Stimulated activated CD8-positive, alpha-beta memory T cell treated with anti-CD3 and anti-CD28 coated beads, Interleukin-4, amount 100 ng/mL, for 48 hours (primary cell): ENCODE results near the gene ZNF836.

ENCODE experiments used
- DNase-seq: peaks from one replicate; pipeline ENCODE4 v3.0.0-alpha.2; 2020

Gene ZNF836

DNA sequence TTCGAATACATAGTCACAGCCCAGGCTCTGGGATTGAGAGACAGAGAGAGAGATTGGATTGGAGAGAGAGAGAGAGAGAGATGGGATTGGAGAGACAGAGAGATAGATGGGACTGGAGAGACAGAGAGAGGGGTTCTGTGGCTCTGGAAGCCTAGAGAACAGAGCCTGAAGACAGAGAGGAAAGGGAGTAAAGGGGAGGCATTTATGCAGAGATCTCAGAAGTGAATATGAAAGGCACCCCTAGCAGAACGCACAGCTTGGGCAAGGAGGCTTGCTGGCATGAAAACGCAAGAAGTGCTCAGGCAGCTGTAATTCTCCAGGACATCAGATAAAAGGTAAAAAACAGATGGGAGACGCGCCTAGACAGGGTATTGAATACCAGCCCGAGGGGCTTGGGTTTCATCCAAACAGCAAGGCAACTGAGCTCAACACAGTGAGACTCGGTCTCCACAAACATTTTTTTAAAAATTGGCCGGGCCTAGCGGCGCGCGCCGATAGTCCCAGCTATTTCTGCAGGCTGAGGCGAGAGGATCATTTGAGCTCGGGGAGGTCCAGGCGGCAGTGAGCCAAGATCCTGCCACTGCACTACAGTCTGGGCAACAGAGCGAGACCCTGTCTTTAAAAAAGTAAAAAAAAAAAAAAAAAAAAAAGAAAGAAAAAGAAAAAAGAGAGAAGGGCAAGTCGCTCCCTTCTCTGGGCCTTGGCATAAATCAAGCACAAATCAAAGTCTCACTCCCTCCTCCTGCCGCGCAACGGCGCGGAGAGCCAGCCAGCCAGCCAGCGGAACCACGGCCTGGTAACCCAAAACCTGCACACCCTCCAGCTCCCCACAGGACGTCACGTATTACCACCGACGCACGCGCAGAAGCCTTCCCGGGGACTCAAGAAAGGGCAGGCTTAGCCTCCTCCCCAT lies 17.7 kb upstream of the ZNF836 start:
- peak; percentile 96 for DNase-seq

DNA sequence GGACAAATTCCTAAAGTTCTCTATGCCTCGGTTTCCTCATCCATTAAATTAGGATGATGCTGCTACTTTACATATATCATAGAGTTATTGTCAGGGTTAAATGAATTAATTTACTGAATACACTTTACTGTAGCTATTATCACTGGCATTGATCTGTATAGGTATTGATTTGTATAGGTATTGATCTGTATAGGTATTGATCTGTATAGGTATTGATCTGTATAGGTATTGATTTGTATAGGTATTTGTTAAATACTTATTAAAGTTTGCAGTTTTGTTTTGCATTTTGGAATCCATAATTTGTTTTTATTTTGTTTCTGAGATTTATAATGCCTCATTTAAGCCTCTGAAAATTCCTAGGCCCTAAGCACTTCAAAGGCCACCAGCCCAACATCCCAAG lies 16.0 kb upstream of the ZNF836 start:
- no peak for DNase-seq

DNA sequence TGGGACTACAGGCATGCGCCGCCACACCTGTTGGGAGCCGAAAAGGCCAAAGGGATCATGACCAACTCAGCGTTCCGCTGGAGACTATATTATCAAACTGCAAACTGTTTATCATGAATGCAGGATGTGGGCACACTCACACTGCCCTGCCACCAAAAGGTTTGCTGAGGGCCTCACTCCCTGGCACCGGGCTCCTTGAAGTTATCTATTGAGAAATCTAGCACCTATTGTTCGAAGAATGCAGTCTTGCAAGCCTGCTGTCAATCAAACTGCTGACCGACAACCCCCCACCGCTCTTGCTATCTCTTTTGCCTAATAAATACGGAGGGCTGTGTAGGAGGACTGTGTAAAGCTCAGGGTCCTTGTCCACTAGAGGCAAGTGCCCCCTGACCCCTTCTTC lies 5.2 kb upstream of the ZNF836 start:
- no peak for DNase-seq

DNA sequence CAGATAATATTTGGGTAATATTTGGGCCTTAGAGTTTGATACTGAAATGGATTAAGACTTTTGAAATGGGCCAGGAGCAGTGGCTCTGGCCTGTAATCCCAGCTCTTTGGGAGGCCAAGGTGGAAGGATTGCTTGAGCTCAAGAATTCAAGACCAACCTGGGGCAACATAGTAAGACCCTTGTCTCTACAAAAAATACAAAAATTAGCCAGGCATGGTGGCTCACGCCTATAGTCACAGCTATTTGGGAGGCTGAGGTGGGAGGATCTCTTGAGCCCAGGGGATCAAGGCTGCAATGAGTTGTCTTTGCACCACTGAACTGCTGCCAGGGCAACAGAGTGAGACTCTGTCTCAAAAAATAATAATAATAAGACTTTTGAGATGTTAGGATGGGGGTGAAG lies 926 bp upstream of the ZNF836 start:
- DNase-seq: no peak

DNA sequence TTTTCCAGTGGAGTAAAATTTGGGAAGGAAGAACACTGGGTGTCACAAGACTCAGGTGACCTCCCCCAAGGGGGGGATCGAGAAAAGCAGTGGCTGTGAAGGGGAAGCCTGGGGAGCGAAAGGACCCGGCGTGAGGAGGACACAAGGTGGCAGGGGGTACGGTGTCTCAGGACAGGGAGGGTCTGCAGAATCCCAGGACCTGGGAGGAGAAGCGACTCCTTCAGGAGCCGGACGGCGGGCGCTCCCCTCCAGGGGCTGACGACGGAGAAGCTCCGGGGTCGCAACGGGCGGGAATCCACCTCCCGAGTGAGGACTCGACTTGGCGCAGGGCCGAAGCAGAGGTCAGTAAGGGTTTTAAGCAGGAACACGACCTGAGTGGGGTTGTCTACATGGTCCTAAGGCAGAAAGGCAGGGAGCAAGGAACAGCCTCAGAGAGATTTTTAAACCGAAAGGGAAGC lies 529 bp downstream of the ZNF836 start:
- DNase-seq: peak; percentile 40

DNA sequence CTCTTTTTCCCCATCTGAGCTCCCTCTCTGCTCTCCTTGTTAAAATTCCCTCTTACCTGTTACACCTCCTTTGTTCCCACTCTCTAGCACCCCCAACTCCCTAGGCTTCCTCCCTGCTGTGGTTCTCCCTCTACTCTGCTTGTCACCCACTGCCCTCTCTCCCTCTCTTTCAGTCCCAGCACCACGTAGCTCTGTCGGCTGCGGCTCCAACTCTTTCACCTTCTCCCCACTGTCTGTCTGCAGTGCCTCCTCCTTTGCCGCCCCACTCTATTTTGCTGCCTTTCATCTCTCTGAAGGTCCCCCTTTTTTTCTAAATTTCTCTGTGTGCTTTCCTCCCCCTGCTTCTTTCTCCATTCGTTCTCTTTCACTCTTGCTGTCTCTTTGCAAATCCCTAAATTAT lies 1.1 kb downstream of the ZNF836 start:
- no peak for DNase-seq

DNA sequence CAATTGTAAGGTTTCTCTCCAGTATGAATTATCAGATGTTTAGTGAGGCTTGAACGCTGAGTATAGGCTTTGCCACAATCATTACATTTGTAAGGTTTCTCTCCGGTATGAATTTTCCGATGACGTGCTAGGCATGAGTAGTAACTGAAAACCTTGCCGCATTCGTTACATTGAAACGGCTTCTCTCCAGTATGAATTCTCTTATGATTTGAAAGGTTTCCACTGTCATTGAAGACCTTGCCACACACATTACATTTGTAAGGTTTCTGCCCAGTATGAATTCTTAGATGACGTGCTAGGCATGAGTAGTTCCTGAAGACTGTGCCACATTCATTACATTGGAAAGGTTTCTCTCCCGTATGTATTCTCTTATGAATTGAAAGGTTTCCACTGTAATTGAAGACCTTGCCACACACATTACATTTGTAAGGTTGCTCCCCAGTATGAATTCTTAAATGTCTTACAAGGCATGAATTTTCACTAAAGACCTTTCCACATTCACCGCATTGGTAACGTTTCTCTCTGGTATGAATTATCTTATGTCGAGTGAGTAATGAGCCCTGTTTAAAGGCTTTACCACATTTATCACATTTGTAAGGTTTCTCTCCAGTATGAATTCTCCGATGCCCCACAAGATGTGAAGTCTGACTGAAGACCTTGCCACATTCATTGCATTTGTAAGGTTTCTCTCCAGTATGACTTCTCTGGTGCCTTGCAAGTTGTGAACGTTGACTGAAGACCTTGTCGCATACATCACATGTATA lies 15.6 kb downstream of the ZNF836 start:
- no peak for DNase-seq

DNA sequence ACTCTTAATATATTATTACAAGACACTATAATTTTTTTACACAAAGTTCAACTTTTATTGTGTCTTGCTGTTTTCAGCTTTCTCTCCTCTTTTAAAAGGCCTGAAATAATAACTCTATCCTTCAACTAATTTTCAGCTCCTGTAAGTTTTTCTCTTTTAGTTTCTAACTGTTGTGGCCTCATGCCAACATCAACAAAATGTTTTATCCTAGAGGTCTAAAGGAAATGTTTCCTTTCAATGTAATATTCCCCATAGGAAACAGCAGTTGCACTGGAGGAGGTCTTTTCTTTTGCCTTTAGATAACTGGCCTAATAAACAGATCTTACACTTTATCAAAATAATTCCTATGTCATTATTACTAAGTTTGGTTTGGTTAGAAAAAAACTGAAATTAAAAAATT lies 23.2 kb downstream of the ZNF836 start:
- DNase-seq: no peak

DNA sequence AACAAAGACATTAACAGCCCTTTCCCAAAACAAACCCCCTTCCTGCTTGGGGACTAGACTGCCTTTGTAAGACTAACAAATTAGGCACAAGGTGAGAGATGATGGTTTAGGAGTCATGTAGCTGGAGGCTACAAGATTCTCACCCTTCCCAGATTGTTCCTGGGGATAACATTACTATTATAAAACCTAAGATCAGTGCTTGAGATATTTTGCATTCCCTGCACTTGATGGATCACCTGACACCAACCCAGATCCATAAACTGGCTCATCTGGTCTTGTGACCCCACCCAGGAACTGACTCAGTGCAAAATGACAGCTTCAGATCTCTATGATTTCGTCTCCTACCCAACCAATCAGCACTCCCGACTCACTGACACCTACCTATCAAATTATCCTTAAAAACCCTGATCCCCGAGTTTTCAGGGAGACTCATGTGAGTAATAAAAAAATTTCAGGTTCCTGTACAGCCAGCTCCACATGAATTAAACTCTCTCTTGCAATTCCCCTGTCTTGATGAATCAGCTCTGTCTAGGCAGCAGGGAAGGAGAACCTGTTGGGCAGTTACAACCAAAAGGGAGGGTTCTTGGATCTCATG lies 29.3 kb downstream of the ZNF836 start:
- no peak for DNase-seq

DNA sequence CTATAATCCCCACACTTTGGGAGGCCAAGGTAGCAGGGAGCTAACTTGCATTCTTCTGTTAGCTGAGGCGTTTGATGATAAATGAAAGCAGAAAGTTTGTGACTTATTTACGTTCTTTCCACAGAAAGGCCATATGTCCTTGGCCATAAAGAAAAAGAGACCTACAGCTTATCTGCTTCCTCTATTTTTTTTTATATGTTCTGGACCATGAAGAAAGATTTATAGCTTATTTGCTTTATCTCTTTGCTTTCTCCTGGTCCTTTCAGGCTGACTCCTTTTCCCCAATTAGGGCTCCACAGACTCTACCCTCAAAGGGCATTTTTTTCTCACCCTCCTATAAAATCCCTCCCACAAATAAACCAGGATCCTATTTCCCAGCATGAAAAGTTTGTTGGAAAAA lies 30.2 kb downstream of the ZNF836 start:
- DNase-seq: no peak

DNA sequence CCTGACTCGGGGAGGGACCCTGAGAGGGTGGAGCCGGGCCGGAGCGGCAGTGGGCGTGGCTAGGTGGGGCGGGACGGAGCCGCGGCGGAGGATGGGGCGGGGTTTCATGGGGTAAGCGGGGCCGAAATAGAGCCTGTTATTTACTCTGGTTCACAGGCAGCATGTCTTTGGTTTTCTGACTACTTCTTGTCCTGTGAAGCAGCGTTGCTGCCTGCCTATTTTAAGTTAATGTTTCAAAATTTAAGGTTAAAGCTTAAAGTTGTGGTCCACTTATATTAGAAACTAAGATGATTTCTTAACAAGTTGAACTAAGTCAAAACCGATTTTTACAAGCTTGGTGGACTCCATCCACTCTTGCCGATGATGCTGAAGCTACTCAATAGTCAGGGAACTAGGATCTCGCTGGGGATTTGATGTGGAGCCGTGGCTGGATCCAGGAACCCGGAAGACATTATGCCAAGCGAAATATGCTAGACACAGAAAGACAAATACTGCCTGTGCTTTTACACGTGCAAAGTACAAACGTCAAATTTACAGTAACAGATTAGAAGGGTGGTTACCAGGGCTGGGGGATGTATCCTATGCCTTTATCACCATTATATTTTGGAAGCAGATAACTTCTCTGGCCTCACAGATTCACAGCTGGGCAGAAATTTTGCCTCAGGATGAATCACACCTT lies 31.2 kb downstream of the ZNF836 start:
- DNase-seq: no peak

DNA sequence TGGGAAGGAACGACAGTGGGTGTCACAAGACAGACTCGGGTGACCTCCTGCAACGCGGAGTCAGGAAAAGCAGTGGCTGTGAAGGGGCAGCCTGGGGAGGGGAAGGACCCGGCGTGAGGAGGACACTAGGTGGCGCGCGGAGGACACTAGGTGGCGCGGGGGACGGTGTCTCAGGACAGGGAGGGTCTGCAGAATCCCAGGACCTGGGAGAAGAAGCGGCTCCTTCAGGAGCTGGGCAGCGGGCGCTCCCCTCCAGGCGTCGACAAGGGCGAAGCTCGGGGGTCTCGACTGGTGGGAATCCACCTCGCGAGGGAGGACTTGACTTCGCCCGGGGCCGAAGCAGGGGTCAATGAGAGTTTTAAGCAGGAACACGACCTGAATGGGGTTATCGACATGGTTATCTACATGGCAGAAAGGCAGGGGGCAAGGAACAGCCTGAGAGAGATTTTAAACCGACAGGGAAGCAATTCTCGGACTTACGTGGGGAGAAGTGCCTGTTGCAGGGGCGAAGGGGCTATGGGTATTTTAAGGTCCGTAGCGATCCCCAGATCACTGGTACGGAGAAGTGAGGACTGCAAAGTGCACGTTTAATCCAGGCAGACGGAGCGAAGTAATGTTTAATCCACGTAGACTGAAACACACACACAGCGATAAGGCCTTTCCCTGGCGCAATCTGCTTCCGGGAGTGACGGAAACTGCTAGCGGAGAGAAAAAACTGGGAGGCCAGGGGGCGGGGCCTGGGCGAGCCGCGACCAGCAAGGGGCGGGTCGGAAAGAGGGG lies 32.0 kb downstream of the ZNF836 start, which contains the start of gene ZNF616:
ZNF616 (minus strand) TSS at position 687 of the 780 bp plus-strand sequence. CDS start 9,426 bp downstream, outside the sequence.
- DNase-seq: peak; percentile 98

DNA sequence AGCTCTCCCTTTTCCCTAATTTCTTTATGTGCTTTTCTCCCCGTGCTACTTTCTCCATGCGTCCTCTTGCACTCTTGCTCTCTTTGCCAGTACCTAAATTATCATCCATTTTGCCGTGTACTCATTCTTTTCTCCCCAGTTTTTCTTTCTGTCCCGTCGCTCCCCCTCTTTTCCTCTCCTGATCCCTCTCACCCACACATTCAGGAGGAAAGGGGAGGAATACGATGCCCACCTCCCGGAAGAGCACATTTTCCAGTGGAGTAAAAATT lies 32.5 kb downstream of the ZNF836 start:
- DNase-seq: no peak

DNA sequence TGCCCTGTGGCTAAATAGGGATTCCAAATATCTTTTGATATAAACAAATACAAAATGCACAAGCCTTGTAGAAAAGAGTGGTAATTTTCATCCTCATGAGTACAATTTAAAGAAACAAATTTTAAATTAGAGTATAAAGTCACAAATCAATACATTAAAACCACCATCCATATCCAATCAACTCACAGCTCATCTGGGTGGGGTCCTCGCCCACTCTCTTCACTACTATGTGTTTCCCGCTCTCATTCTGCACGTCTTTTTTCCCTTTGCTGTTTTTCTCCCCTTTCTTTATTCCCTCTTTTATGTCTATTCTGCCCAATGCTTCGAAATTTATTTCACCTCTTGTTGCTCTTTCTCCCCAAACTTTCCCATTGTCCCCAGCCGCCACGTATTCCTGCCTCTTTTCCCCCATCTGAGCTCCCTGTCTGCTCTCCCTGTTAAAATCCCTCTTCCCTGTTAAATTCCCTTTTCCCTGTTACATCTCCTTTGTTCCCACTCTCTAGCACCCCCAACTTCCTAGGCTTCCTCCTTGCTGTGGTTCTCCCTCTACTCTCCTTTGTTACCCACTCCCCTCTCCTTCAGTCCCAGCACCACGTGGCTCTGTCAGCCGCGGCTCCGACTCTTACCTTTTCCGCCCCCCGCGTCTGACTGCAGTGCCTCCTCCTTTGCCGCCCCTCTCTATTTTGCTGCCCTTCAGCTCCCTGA lies 33.0 kb downstream of the ZNF836 start:
- DNase-seq: peak; percentile 57

DNA sequence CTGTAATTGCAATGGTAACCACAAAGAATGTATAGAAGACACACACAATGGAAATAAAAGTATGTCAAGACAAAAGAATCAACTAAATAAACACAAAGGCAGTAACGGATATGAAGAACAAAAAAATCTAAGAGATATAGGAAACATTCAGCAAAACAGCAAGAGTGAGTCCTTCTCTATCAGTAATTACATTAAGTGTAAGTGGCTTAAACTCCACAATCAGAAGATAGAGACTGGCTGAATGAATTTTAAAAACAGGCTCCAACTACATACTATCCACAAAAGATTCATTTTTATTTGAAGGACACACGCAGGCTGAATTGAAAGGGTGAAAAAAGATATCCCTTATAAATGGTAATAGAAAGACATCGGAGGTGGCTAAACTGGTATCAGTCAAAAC lies 51.1 kb downstream of the ZNF836 start:
- DNase-seq: no peak

DNA sequence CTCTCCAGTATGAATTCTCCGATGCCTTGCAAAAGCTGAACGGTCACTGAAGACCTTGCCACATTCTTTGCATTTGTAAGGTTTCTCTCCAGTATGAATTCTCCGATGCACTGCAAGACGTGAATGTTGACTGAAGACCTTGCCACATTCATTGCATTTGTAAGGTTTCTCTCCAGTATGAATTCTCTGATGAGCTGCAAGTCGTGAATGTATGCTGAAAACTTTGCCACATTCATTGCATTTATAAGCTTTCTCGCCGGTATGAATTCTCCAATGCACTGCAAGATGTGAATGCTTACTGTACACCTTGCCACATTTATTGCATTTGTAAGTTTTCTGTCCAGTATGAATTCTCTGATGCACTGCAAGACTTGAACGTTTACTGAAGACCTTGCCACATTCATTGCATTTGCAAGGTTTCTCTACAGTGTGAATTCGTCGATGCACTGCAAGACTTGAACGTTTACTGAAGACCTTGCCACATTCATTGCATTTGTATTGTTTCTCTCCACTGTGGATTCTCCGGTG lies 55.8 kb downstream of the ZNF836 start:
- no peak for DNase-seq

DNA sequence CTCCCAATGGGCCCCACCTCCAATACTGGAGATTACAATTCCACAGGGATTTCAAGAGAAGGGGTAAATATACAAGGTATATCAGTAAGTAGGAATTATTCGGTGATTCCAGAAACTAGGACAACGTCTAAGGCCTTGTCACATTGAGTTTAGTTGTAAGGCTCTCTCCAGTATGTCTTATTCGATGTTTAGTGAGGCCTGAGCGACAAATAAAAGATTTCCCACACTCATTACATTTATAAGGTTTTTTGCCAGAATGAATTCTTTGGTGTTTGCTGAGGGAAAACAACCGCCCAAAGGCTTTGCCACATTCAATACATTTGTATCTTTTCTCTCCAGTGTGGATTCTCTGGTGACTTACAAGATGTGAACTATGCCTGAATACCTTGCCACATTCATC lies 56.7 kb downstream of the ZNF836 start:
- no peak for DNase-seq

DNA sequence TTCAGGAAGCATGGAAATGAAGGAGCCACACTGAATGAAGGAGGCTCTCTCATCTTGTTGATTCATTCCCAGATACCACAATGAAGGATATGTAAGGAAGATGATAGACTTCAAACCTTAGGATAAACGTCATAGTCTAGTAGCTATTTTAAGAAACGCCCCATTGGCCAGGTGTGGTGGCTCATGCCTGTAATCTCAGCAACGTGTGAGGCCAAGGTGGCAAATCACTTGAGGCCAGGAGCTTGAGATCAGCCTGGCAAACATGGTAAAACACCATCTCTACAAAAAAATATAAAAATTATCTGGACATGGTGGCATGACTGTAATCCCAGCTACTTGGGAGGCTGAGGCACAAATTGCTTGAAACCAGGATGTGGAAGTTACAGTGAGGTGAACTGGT lies 58.8 kb downstream of the ZNF836 start:
- DNase-seq: no peak

DNA sequence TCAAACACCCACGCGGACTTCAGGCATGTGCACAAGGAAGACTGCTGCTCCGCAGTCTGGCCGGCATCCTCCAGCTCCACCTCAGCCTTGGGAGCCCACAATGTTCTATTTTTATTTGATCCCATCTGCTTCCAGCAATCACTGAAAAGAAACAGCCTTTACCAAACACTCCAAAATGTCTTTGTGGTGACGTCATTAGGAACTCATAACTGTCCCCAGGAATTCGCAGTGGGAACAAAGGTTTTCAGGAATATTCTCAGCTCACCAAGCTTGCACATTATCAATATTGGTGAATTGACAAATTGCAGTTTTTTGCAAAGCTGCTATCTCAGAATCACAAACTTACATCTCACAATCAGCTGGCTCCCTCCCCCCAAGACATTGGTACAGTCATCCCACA lies 60.6 kb downstream of the ZNF836 start:
- no peak for DNase-seq
